Lung (tissue), 12 donors: ENCODE data around the gene CDKAL1. TPM values are rescaled to one million over a fixed set of nuclear protein-coding genes. Genes with fewer than 3 reads are reported as not detected.

ENCODE experiments used
- ATAC-seq: fragments of 200-7000 bp; cut with Tn5 transposase; one replicate; pipeline ENCODE4 v1.9.1; 2020; ENCODE audit warnings: moderate number of reproducible peaks; ENCODE audit not compliant: insufficient read depth, low FRiP score
- DNase-seq, 3 donors: peaks; one replicate each; pipeline ENCODE4 v3.0.0-alpha.2; 2013 to 2017
- H3K27ac ChIP-seq, 2 donors: one replicate each; pipeline ENCODE4 v1.5.1; 2013; ENCODE audit warnings: mild to moderate bottlenecking in 2 of 2, moderate library complexity in 2 of 2, control low read depth in 1 of 2, inconsistent platforms in 1 of 2, low read depth in 1 of 2, low read length in 1 of 2
- H3K27me3 ChIP-seq, 3 donors: one replicate each; pipeline ENCODE4 v1.5.1; 2013; ENCODE audit warnings: low read length in 2 of 3; ENCODE audit not compliant: control insufficient read depth in 3 of 3, insufficient read depth in 3 of 3
- H3K36me3 ChIP-seq, 4 donors: one replicate each; pipeline ENCODE4 v1.5.1; 2013; ENCODE audit warnings: low read length in 4 of 4, mild to moderate bottlenecking in 1 of 4, moderate library complexity in 1 of 4; ENCODE audit not compliant: control insufficient read depth in 4 of 4, insufficient read depth in 4 of 4
- H3K4me1 ChIP-seq, 5 donors: one replicate each; pipeline ENCODE4 v1.5.1; 2013; ENCODE audit warnings: low read length in 5 of 5, mild to moderate bottlenecking in 2 of 5, moderate library complexity in 1 of 5; ENCODE audit not compliant: control insufficient read depth in 5 of 5, insufficient read depth in 5 of 5
- H3K4me3 ChIP-seq: one replicate; pipeline ENCODE4 v1.5.1; 2013; ENCODE audit warnings: mild to moderate bottlenecking, control low read depth, moderate library complexity
- H3K9ac ChIP-seq, 2 donors: one replicate each; pipeline ENCODE4 v1.5.1; 2013; ENCODE audit warnings: low read length in 2 of 2, control low read depth in 1 of 2; ENCODE audit not compliant: insufficient read depth in 1 of 2
- H3K9me3 ChIP-seq, 4 donors: one replicate each; pipeline ENCODE4 v1.5.1; 2013; ENCODE audit warnings: low read length in 3 of 4, mild to moderate bottlenecking in 1 of 4, moderate library complexity in 1 of 4; ENCODE audit not compliant: control insufficient read depth in 4 of 4, insufficient read depth in 3 of 4
- CTCF ChIP-seq: IDR thresholded peaks from 2 replicates; pipeline ENCODE4 v1.5.1; 2012; ENCODE audit warnings: mild to moderate bottlenecking; ENCODE audit errors: control extremely low read depth, extremely low read depth
- WGBS, 2 donors: extraction: QIAGEN DNeasy Blood & Tissue Kit; methylation state at CpG; one replicate each; pipeline ENCODE4 v1.1.7; 2013; 5-methylcytosine and 5-hydroxymethylcytosine counted together
- polyA plus RNA-seq, 2 donors: library from polyadenylated mRNA; stranded (reverse); fragments of 200-250 nt; gene quantifications; one replicate each; pipeline ENCODE4 v1.2.1, GENCODE V29; 2013
- total RNA-seq, 2 donors: library from RNA; depleted of rRNA in 1 of 2; stranded (reverse); fragments of >200 nt in 1 of 2; gene quantifications; one replicate each; pipeline ENCODE4 v1.2.1, GENCODE V29; 2014 to 2021
- donor health status: control.
- donor health status: control.
- donor health status: Bipolar disorder and iron deficiency.
- donor health status: healthy.
- donor health status: DM: yes; HTN: yes; CAD: no.

CDKAL1 gene
- total and polyA plus RNA-seq, 4 donors = 4.0 to 39.0 (median 10.0) TPM

GRCh38 chr6:20700375-20700774, 166.1 kb downstream of the CDKAL1 start:
- TF ChIP-seq CTCF = no peak
- ATAC-seq (no peak), DNase-seq (no peak)
- H3K27ac ChIP-seq = no peak overlapping the region
- no peak overlapping the region for H3K9ac ChIP-seq
- H3K27me3 ChIP-seq = no peaks in the 10 kb centered on the region
- H3K4me3 ChIP-seq = no peak overlapping the region
- no peaks in the 10 kb centered on the region for H3K9me3 ChIP-seq
- H3K4me1 ChIP-seq = peaks cover 0 to 3% (median 0%) of the 10 kb centered on the region in 5 donors
- H3K36me3 ChIP-seq = no peaks in the 10 kb centered on the region

- Histone ChIP-seq H3K36me3 (no peaks in the 10 kb centered on the region), H3K9ac (no peak overlapping the region), H3K9me3 (no peaks in the 10 kb centered on the region), H3K4me3 (no peak overlapping the region), H3K27ac (no peak overlapping the region), H3K27me3 (no peaks in the 10 kb centered on the region), H3K4me1 (peaks cover 0 to 3% (median 0%) of the 10 kb centered on the region in 5 donors)
- ATAC-seq (no peak), DNase-seq (no peak)
- no peak for TF ChIP-seq CTCF
- 96 to 98% methylated on average over 13 of the region's 13 CpGs for WGBS, 2 donors
Measured at GRCh38 chr6:20702366-20702765, 168.1 kb downstream of the CDKAL1 start.

GRCh38 chr6:20703049-20703448, 168.8 kb downstream of the CDKAL1 start:
- no peak for ATAC-seq
- Histone ChIP-seq H3K4me3 (no peak overlapping the region), H3K9ac (no peak overlapping the region), H3K36me3 (no peaks in the 10 kb centered on the region), H3K4me1 (peaks cover 0 to 3% (median 0%) of the 10 kb centered on the region in 5 donors), H3K9me3 (no peaks in the 10 kb centered on the region), H3K27ac (no peak overlapping the region), H3K27me3 (no peaks in the 10 kb centered on the region)
- 95 to 96% methylated on average over 3 of the region's 3 CpGs for WGBS, 2 donors
- no peak for DNase-seq
- TF ChIP-seq CTCF = no peak

GRCh38 chr6:20704325-20705025, 170.2 kb downstream of the CDKAL1 start:
- H3K9ac ChIP-seq = no peak overlapping the region
- no peak for ATAC-seq
- no peak overlapping the region for H3K27ac ChIP-seq
- no peak overlapping the region for H3K4me3 ChIP-seq
- no peak for DNase-seq
- peaks cover 0 to 1% (median 0%) of the 10 kb centered on the region in 5 donors for H3K4me1 ChIP-seq
- H3K9me3 ChIP-seq = no peaks in the 10 kb centered on the region
- TF ChIP-seq CTCF = no peak
- no peaks in the 10 kb centered on the region for H3K36me3 ChIP-seq
- 93 to 97% methylated on average over 2 of the region's 2 CpGs for WGBS, 2 donors
- H3K27me3 ChIP-seq = no peaks in the 10 kb centered on the region
